ENCODE measurements around the gene ARHGAP8.

DNA sequence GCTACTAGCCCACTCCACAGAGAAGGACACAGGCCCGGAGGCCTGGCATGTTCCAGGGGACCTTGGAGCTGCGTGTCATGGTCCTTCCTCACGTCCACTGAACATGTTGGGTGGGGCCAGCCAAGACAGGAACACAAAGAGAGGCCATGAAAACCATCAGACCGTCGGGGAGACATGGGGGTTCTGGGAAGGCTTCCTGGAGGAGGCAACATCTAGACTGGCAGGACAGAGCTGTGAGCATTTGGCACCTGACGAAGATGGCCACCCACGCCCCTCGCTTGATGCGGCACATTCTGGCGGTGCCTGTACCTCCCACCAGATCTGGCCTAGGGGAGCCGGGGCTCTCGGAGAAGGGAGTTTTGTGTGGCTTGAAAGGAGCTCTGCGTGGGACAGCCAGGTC, 24.7 kb upstream of the ARHGAP8 start:
- no peak for TF ChIP-seq POLR2A (IDR thresholded peaks at IDR 0.05)
- TF ChIP-seq, protein P1, sequence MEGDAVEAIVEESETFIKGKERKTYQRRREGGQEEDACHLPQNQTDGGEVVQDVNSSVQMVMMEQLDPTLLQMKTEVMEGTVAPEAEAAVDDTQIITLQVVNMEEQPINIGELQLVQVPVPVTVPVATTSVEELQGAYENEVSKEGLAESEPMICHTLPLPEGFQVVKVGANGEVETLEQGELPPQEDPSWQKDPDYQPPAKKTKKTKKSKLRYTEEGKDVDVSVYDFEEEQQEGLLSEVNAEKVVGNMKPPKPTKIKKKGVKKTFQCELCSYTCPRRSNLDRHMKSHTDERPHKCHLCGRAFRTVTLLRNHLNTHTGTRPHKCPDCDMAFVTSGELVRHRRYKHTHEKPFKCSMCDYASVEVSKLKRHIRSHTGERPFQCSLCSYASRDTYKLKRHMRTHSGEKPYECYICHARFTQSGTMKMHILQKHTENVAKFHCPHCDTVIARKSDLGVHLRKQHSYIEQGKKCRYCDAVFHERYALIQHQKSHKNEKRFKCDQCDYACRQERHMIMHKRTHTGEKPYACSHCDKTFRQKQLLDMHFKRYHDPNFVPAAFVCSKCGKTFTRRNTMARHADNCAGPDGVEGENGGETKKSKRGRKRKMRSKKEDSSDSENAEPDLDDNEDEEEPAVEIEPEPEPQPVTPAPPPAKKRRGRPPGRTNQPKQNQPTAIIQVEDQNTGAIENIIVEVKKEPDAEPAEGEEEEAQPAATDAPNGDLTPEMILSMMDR (IDR thresholded peaks at IDR 0.05), result no peak
